D721Med (cell line): ENCODE measurements around the gene CCDC192.
A peak's percentile ranks its signal among the peaks of the same experiment; 100 is the strongest.

ENCODE experiments used
- DNase-seq: peaks from one replicate; pipeline ENCODE4 v3.0.0; 2011; ENCODE audit warnings: low spot score; ENCODE audit not compliant: insufficient read length
- FAIRE-seq: peaks from 2 replicates; lab custom pipeline; 2011; peaks lifted over from hg19 to GRCh38; lab: Jason Lieb, UNC
- CTCF ChIP-seq: IDR thresholded peaks from 2 replicates; pipeline ENCODE4 v1.5.1; 2012; ENCODE audit warnings: mild to moderate bottlenecking, control low read depth; ENCODE audit not compliant: insufficient read depth; ENCODE audit errors: missing control alignments

Gene CCDC192

GRCh38 chr5:127978738-127979300 lies 275.6 kb downstream of the CCDC192 start:
- DNase-seq (no peak), FAIRE-seq (peak; percentile 6)
- TF ChIP-seq CTCF, result no peak

GRCh38 chr5:127979475-127979874 lies 276.3 kb downstream of the CCDC192 start:
- TF ChIP-seq CTCF, result no peak
- FAIRE-seq, result peak; percentile 77
- DNase-seq, result no peak

GRCh38 chr5:127980843-127981242 lies 277.7 kb downstream of the CCDC192 start:
- TF ChIP-seq CTCF, result no peak
- FAIRE-seq (no peak), DNase-seq (no peak)

GRCh38 chr5:127981498-127981897 lies 278.3 kb downstream of the CCDC192 start:
- FAIRE-seq (no peak), DNase-seq (no peak)
- TF ChIP-seq CTCF, result no peak

GRCh38 chr5:127985811-127986325 lies 282.7 kb downstream of the CCDC192 start:
- DNase-seq, result no peak
- FAIRE-seq, result no peak
- TF ChIP-seq CTCF, result no peak

GRCh38 chr5:127987354-127988145 lies 284.4 kb downstream of the CCDC192 start:
- DNase-seq (no peak), FAIRE-seq (peak; percentile 96)
- TF ChIP-seq CTCF, result no peak

GRCh38 chr5:127988146-127988760 lies 285.1 kb downstream of the CCDC192 start:
- no peak for TF ChIP-seq CTCF
- FAIRE-seq (no peak), DNase-seq (no peak)
